Endothelial cell of umbilical vein (primary cell): ENCODE results near the gene LGR4. TPM values are rescaled to one million over a fixed set of nuclear protein-coding genes. Genes with fewer than 3 reads are reported as not detected.

ENCODE experiments used
- BruUV-seq: library from RNA; stranded (reverse); fragments of 400-500 nt; replicated peaks from 2 replicates; lab custom pipeline; 2021; lab: Mats Ljungman, UMichigan
- CTCF ChIA-PET: fragments of 300-600, 350-600 bp; sonication (Branson Sonifier 250); formaldehyde crosslinking; loops from one replicate; lab custom pipeline; 2021; ENCODE audit warnings: antibody characterized with exemption, inconsistent platforms; lab: Charles Lee
- POLR2A ChIA-PET: fragments of 300-600, 350-600 bp; sonication (Branson Sonifier 250); formaldehyde crosslinking; loops from one replicate; lab custom pipeline; 2021; ENCODE audit warnings: antibody characterized with exemption, inconsistent platforms; lab: Charles Lee
- DNase-seq: peaks from one replicate; pipeline ENCODE4 v3.0.0-alpha.2; 2011; ENCODE audit warnings: low read depth, low spot score
- FAIRE-seq: peaks from 2 replicates; lab custom pipeline; 2011; peaks lifted over from hg19 to GRCh38; lab: Jason Lieb, UNC
- H2AFZ ChIP-seq: 2 replicates; pipeline ENCODE4 v1.6.0; 2012; ENCODE audit warnings: low read depth, low read length, control low read depth, inconsistent platforms
- H3K27ac ChIP-seq: 2 replicates; pipeline ENCODE4 v1.5.1; 2011; ENCODE audit warnings: low read depth, mild to moderate bottlenecking, control low read depth, low read length, moderate library complexity; ENCODE audit not compliant: insufficient read depth
- H3K27me3 ChIP-seq, 2 experiments: 2 replicates each; pipeline versions ENCODE4 v1.6.0 to v1.6.1; 2011; ENCODE audit warnings: low read length in 2 of 2, mixed read lengths in 1 of 2; ENCODE audit not compliant: control insufficient read depth in 2 of 2, insufficient read depth in 2 of 2
- H3K36me3 ChIP-seq, 2 experiments: 2 replicates in 1 of 2; 3 replicates in 1 of 2; pipeline ENCODE4 v1.5.1; 2011; ENCODE audit warnings: low read length in 2 of 2, mild to moderate bottlenecking in 1 of 2, moderate library complexity in 1 of 2; ENCODE audit not compliant: control insufficient read depth in 2 of 2, insufficient read depth in 2 of 2; ENCODE audit errors: extremely low read depth in 1 of 2
- H3K4me1 ChIP-seq: 3 replicates; pipeline ENCODE4 v1.5.1; 2011; ENCODE audit warnings: mild to moderate bottlenecking, low read length; ENCODE audit not compliant: control insufficient read depth, insufficient read depth; ENCODE audit errors: extremely low read depth
- H3K4me2 ChIP-seq: 2 replicates; pipeline ENCODE4 v1.6.1; 2011; ENCODE audit warnings: low read length, control low read depth, mixed read lengths; ENCODE audit not compliant: insufficient read depth
- H3K4me3 ChIP-seq, 3 experiments: fragments of 200-600 bp in 1 of 3; sonication (generic), shearing (Covaris generic) in 1 of 3; replicated peaks in 1 of 3; 2 replicates each; pipeline ENCODE4 v1.5.1; 2011 to 2016; ENCODE audit warnings: control low read depth in 3 of 3, low read length in 3 of 3, mild to moderate bottlenecking in 2 of 3, inconsistent platforms in 1 of 3, low read depth in 1 of 3, moderate library complexity in 1 of 3; ENCODE audit not compliant: insufficient read depth in 1 of 3
- H3K79me2 ChIP-seq: 2 replicates; pipeline ENCODE4 v1.6.0; 2012; ENCODE audit warnings: low read length, inconsistent platforms; ENCODE audit not compliant: control insufficient read depth, insufficient read depth
- H3K9ac ChIP-seq: replicated peaks from 2 replicates; pipeline ENCODE3; 2011; ENCODE audit warnings: low read length, control low read depth; ENCODE audit not compliant: insufficient read depth; ENCODE audit errors: extremely low read depth
- H3K9me1 ChIP-seq: replicated peaks from 3 replicates; pipeline ENCODE4 v1.6.0; 2011; ENCODE audit warnings: mild to moderate bottlenecking, low read length; ENCODE audit not compliant: control insufficient read depth, insufficient read depth; ENCODE audit errors: extremely low read depth
- H3K9me3 ChIP-seq: replicated peaks from 2 replicates; pipeline ENCODE4 v1.5.1; 2012; ENCODE audit warnings: low read length, inconsistent platforms; ENCODE audit not compliant: control insufficient read depth, insufficient read depth
- H4K20me1 ChIP-seq: replicated peaks from 2 replicates; pipeline ENCODE3; 2011; ENCODE audit warnings: mild to moderate bottlenecking, low read length; ENCODE audit not compliant: control insufficient read depth, insufficient read depth; ENCODE audit errors: extremely low read depth
- EZH2 ChIP-seq: IDR thresholded peaks from 2 replicates; pipeline ENCODE4 v1.6.1; 2012; ENCODE audit warnings: borderline replicate concordance, low read depth, mild to moderate bottlenecking, moderate library complexity, low read length, inconsistent platforms; ENCODE audit not compliant: severe bottlenecking
- FOS ChIP-seq: IDR thresholded peaks from 2 replicates; pipeline ENCODE4 v1.6.1; 2011; ENCODE audit warnings: mild to moderate bottlenecking, low read length, moderate library complexity, borderline replicate concordance; ENCODE audit not compliant: insufficient read depth
- GATA2 ChIP-seq: IDR thresholded peaks from 2 replicates; pipeline ENCODE4 v1.7.0; 2011; ENCODE audit warnings: low read depth, mild to moderate bottlenecking, moderate library complexity, mixed read lengths, low read length; ENCODE audit not compliant: insufficient read length, insufficient read depth
- JUN ChIP-seq: IDR thresholded peaks from 2 replicates; pipeline ENCODE4 v1.6.1; 2011; ENCODE audit warnings: borderline replicate concordance, low read depth; ENCODE audit not compliant: insufficient read length, insufficient read depth
- MAX ChIP-seq: IDR thresholded peaks from 2 replicates; pipeline ENCODE4 v1.6.1; 2011; ENCODE audit not compliant: insufficient read depth, insufficient read length
- MYC ChIP-seq: IDR thresholded peaks from one replicate; pipeline ENCODE4 v1.6.1; 2011; ENCODE audit warnings: mild to moderate bottlenecking, low read depth, low read length
- POLR2A ChIP-seq: IDR thresholded peaks from 2 replicates; pipeline ENCODE4 v1.6.1; 2012; ENCODE audit warnings: low read depth, mild to moderate bottlenecking, control low read depth, low read length
- POLR2AphosphoS5 ChIP-seq: IDR thresholded peaks from 2 replicates; pipeline ENCODE4 v1.6.1; 2012; ENCODE audit warnings: low read depth, mild to moderate bottlenecking, control low read depth, low read length, moderate library complexity; ENCODE audit not compliant: insufficient read depth
- dilution Hi-C: fragments of 300-500 bp; cut with MboI; formaldehyde crosslinking; loops from one replicate; pipeline ENCODE4 v1.15.0; 2019; ENCODE audit warnings: low sequenced_read_pairs; ENCODE audit not compliant: extremely low pct_ligation_motif_present
- intact Hi-C: fragments of 100-400 bp; cut with micrococcal nuclease; formaldehyde crosslinking; loops from one replicate; pipeline ENCODE4 v1.10.0; 2022
- polyA plus RNA-seq, 4 experiments: library from polyadenylated mRNA; depleted of rRNA in 3 of 4; stranded (reverse) in 3 of 4; unstranded in 1 of 4; fragments of >200 nt; gene quantifications; 2 replicates each; pipeline versions ENCODE4 v1.2.1 to v1.2.3, GENCODE V29; 2011 to 2012; ENCODE audit warnings: missing spikeins in 1 of 4
- total RNA-seq: library from RNA; stranded (reverse); gene quantifications from 2 replicates; pipeline ENCODE4 v1.2.3, GENCODE V29; 2021
- TF ChIP-seq, protein P1 (sequence below), 2 donors: IDR thresholded peaks; 1 replicate in 1 of 2; 2 replicates in 1 of 2; pipeline ENCODE4 v1.5.1; 2011; ENCODE audit warnings: low read length in 2 of 2, mild to moderate bottlenecking in 2 of 2, moderate library complexity in 2 of 2, control low read depth in 1 of 2, inconsistent platforms in 1 of 2, low read depth in 1 of 2; ENCODE audit not compliant: insufficient read depth in 1 of 2; ENCODE audit errors: extremely low read depth in 1 of 2

The LGR4 gene
- total and polyA plus RNA-seq, 2 donors (not counting 3 experiments of a cell fraction or from before 2014, with no cell fraction given), result 1.3 to 3.1 TPM

- Histone ChIP-seq H3K4me3 (no peak overlapping the region), H3K27ac (no peak overlapping the region), H4K20me1 (no peaks in the 10 kb centered on the region), H3K9me3 (no peaks in the 10 kb centered on the region), H2AFZ (no peak overlapping the region), H3K79me2 (no peaks in the 10 kb centered on the region), H3K36me3 (no peaks in the 10 kb centered on the region), H3K27me3 (no peaks in the 10 kb centered on the region), H3K4me2 (no peak overlapping the region), H3K4me1 (no peaks in the 10 kb centered on the region), H3K9ac (no peak overlapping the region), H3K9me1 (no peaks in the 10 kb centered on the region)
- no TSS peak for BruUV-seq
- TF ChIP-seq GATA2 (no peak), POLR2A (no peak), POLR2AphosphoS5 (no peak), MAX (no peak), EZH2 (no peak), MYC (no peak), JUN (no peak), FOS (no peak)
- TF ChIP-seq, protein P1, sequence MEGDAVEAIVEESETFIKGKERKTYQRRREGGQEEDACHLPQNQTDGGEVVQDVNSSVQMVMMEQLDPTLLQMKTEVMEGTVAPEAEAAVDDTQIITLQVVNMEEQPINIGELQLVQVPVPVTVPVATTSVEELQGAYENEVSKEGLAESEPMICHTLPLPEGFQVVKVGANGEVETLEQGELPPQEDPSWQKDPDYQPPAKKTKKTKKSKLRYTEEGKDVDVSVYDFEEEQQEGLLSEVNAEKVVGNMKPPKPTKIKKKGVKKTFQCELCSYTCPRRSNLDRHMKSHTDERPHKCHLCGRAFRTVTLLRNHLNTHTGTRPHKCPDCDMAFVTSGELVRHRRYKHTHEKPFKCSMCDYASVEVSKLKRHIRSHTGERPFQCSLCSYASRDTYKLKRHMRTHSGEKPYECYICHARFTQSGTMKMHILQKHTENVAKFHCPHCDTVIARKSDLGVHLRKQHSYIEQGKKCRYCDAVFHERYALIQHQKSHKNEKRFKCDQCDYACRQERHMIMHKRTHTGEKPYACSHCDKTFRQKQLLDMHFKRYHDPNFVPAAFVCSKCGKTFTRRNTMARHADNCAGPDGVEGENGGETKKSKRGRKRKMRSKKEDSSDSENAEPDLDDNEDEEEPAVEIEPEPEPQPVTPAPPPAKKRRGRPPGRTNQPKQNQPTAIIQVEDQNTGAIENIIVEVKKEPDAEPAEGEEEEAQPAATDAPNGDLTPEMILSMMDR (IDR thresholded peaks at IDR 0.05; ENCODE audit: extremely low read depth in 1 of 2, insufficient read depth in 1 of 2, low read depth in 1 of 2, low read length in 2 of 2), result no peak
- dilution Hi-C loops (no loop called here), intact Hi-C loops (no loop called here)
- ChIA-PET CTCF (no interaction called here), POLR2A (no interaction called here)
- DNase-seq, result no peak
- no peak for FAIRE-seq
These were observed 63.5 kb downstream of the LGR4 start for GRCh38 chr11:27409049-27409448.
